Measurements from ENCODE around the gene TRDMT1.

TRDMT1 gene, protein sequence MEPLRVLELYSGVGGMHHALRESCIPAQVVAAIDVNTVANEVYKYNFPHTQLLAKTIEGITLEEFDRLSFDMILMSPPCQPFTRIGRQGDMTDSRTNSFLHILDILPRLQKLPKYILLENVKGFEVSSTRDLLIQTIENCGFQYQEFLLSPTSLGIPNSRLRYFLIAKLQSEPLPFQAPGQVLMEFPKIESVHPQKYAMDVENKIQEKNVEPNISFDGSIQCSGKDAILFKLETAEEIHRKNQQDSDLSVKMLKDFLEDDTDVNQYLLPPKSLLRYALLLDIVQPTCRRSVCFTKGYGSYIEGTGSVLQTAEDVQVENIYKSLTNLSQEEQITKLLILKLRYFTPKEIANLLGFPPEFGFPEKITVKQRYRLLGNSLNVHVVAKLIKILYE

DNA sequence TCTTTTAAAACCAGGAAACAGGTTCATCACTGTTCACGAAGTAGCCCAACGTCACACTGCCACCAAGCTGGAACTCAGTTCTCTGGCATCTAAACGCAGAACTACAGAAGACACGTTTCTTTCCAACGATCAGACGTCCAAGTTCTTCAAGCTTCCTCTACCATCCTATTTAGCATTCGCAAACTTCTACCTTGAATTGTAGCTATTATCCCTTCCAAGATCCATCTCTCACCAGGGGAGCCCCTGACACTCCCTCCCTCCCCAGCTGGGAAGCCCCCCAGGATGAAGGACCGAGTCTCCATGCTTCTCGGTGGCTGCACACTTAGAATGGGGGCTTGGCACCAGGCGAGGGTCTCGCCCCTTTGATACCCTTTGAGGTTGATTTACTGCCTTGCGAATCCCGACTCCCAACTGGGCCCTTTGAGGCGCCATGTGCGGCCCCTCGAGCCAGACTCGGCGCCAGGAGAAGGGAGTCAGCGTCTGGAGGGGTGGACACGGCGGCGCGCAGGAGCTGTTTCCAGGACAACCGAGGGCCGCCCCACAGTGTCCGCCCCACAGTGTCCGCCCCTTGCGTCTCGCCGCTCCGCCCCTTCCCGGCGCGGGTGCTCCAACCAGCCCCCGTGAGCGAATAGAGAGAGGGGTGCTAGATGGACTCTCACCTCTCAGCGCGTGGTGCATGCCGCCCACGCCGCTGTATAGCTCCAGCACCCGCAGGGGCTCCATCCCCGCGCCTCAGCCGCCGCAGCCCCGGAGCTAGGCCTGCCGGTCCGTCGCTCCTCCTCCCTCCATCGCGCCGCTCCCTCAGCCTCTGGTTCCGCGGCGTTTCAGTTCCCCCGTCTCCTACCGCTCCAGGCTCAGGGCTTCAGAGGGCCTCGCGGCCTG, at the start of gene TRDMT1:
Gene TRDMT1 (minus strand): TSS at position 761 of the 882 bp plus-strand sequence. CDS start 38 bp downstream, at position 723.
- no peaks in the 10 kb centered on the region for H3K9me3 Mint-ChIP-seq
- H3K4me3 Mint-ChIP-seq, result peak within 1 kb of the TSS; percentile 90 to 92 (median 91)
- peak within 1 kb of the TSS; percentile 97 to 99 (median 98) for H3K27ac Mint-ChIP-seq
- H3K36me3 Mint-ChIP-seq (ENCODE audit: low read depth), result peaks cover 3% of the 10 kb centered on the region
- TF ChIP-seq CTCF (IDR thresholded peaks at IDR 0.05; ENCODE audit: unreplicated experiment in 3 of 3), result no peak
- peaks cover 58% of the 10 kb centered on the region for H3K4me1 Mint-ChIP-seq
- no peaks in the 10 kb centered on the region for H3K27me3 Mint-ChIP-seq (ENCODE audit: low read depth)

DNA sequence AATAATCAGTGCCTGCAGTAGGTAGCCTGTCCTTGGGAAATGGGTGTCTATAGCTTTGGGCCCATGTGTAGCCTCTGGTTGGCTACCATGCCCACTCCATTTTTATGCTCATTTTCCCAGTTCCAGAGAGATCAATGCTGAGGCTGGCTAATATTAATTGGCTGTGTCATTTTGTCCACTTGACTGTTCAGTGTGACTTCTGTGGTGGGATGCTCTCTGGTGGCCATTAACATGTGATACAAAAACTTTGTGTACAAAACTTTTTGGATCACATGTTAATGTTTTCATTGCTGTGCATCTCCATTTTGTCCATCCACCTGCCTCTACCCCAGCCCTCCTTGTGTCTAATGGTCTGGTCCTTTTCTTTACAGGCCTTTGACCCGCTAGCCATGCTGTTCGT, 49.3 kb upstream of the TRDMT1 start:
- Mint-ChIP-seq H3K27me3 (ENCODE audit: low read depth) (no peaks in the 10 kb centered on the region), H3K36me3 (ENCODE audit: low read depth) (no peaks in the 10 kb centered on the region), H3K4me1 (no peaks in the 10 kb centered on the region), H3K9me3 (peaks cover 9% of the 10 kb centered on the region), H3K27ac (no peak overlapping the region), H3K4me3 (no peak overlapping the region)
- no peak for TF ChIP-seq CTCF (IDR thresholded peaks at IDR 0.05; ENCODE audit: unreplicated experiment in 3 of 3)

DNA sequence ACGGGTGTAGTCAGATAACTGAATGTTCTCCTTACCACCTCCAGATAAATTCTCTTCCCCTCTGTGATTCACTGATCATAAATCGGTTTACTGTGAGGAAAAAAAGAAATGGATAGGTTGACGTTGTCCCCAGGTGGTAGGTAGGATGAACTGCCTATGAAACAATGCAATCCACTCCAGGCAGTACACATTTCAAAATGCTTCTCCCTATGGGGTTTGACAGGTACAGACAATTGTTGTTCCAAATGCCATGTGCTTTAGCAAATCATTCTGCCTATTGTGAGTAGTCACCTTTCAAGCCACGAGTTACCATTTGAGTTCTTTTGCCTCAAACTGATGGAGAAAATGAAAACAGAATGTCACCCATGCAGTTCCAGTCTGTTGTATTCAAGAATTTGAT, 48.3 kb upstream of the TRDMT1 start:
- no peaks in the 10 kb centered on the region for H3K36me3 Mint-ChIP-seq (ENCODE audit: low read depth)
- TF ChIP-seq CTCF (IDR thresholded peaks at IDR 0.05; ENCODE audit: unreplicated experiment in 3 of 3), result peak in 2 of 3 experiments; percentile 29 to 34
- no peak overlapping the region for H3K4me3 Mint-ChIP-seq
- H3K27me3 Mint-ChIP-seq (ENCODE audit: low read depth), result no peaks in the 10 kb centered on the region
- H3K27ac Mint-ChIP-seq, result no peak overlapping the region
- no peaks in the 10 kb centered on the region for H3K4me1 Mint-ChIP-seq
- peaks cover 9% of the 10 kb centered on the region for H3K9me3 Mint-ChIP-seq

DNA sequence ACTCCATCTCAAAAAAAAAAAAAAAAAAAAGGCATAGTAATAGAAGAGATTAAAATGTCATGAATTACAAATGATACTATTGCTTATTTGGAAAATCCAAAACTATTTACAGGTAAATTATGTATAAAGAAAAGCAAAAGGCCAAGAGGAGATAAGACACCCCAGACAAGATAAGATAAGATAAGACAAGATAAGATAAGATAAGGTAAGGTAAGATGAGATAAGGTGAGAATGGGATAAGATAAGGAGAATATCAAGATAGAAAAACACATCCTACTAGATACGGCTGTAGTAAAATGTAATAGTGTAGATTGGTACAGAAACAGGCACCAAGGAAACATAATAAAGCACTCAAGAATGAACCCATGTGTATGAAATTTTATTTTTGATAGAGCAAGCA, 47.5 kb upstream of the TRDMT1 start:
- TF ChIP-seq CTCF (IDR thresholded peaks at IDR 0.05; ENCODE audit: unreplicated experiment in 3 of 3), result no peak
- Mint-ChIP-seq H3K4me1 (no peaks in the 10 kb centered on the region), H3K27ac (no peak overlapping the region)

DNA sequence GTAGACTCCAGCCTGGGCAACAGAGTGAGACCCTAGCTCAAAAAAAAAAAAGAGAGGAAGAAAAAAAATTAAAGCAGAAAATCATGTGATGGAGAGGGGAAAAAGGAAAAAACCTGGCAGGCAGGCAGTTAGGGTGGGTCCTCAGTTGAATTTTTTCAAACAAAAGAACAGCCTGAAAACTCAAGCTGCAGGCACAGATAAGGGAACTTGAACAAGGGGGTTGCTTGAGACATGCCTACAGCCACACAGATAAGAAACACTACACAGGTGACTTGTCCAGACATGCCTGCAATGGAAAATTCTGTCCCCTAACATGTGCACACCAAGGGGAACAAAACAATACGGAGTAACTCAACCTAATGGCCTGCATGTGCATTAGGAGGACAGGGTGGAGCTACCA, 45.7 kb upstream of the TRDMT1 start:
- H3K4me1 Mint-ChIP-seq, result no peaks in the 10 kb centered on the region
- H3K27ac Mint-ChIP-seq, result no peak overlapping the region
- peaks cover 10% of the 10 kb centered on the region for H3K9me3 Mint-ChIP-seq
- H3K36me3 Mint-ChIP-seq (ENCODE audit: low read depth), result no peaks in the 10 kb centered on the region
- TF ChIP-seq CTCF (IDR thresholded peaks at IDR 0.05; ENCODE audit: unreplicated experiment in 3 of 3), result no peak
- no peak overlapping the region for H3K4me3 Mint-ChIP-seq
- no peaks in the 10 kb centered on the region for H3K27me3 Mint-ChIP-seq (ENCODE audit: low read depth)

More for the DNA sequence above, 47.5 kb upstream of the TRDMT1 start:
- H3K27me3 Mint-ChIP-seq (ENCODE audit: low read depth), result no peaks in the 10 kb centered on the region
- H3K36me3 Mint-ChIP-seq (ENCODE audit: low read depth), result no peaks in the 10 kb centered on the region
- H3K9me3 Mint-ChIP-seq, result peaks cover 3% of the 10 kb centered on the region
- H3K4me3 Mint-ChIP-seq, result no peak overlapping the region
